Measurements from ENCODE around the gene TTLL5.

Gene TTLL5

DNA sequence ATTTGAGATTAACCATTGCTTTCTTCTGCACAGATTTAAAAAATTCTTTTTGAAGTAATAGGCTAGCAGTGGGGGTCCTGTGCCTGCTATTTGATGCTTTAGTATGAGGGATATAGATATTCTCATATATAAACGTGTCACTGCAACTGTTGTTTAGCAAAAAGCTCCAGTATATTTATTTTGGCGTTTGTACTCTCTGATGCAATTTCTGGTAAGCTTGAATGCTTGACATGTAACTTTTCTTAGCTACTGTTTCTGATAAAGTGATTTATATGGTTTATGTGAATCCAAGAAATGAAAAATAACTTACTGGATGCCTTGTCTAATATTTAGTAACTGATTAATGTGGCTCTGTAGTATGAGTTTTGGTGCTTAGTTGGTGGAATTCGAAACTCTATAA is 77.1 kb downstream of the TTLL5 start:
- Histone ChIP-seq H3K4me2 (ENCODE audit: low read depth, low read length, poor library complexity, severe bottlenecking) (no peak overlapping the region), H3K9me3 (ENCODE audit: insufficient read depth, low read length) (no peaks in the 10 kb centered on the region), H3K9me2 (replicated peaks; ENCODE audit: insufficient read depth, low read length) (no peaks in the 10 kb centered on the region), H3K4me3 (ENCODE audit: insufficient read depth, low read length, poor library complexity, severe bottlenecking) (no peak overlapping the region), H3K36me3 (ENCODE audit: low read length) (no peaks in the 10 kb centered on the region; the same call in 1 of the 2 replicates), H3K79me2 (ENCODE audit: insufficient read depth, low read length) (no peaks in the 10 kb centered on the region), H3K27me3 (ENCODE audit: low read length) (no peaks in the 10 kb centered on the region), H3K27ac (ENCODE audit: low read depth, low read length) (no peak overlapping the region), H3K9ac (ENCODE audit: low read length) (no peak overlapping the region), H2AFZ (ENCODE audit: low read depth, low read length, severe bottlenecking) (no peak overlapping the region), H3F3A (ENCODE audit: insufficient read depth) (no peaks in the 10 kb centered on the region), H4K20me1 (ENCODE audit: low read depth, low read length) (no peaks in the 10 kb centered on the region)
- TF ChIP-seq, protein P1, sequence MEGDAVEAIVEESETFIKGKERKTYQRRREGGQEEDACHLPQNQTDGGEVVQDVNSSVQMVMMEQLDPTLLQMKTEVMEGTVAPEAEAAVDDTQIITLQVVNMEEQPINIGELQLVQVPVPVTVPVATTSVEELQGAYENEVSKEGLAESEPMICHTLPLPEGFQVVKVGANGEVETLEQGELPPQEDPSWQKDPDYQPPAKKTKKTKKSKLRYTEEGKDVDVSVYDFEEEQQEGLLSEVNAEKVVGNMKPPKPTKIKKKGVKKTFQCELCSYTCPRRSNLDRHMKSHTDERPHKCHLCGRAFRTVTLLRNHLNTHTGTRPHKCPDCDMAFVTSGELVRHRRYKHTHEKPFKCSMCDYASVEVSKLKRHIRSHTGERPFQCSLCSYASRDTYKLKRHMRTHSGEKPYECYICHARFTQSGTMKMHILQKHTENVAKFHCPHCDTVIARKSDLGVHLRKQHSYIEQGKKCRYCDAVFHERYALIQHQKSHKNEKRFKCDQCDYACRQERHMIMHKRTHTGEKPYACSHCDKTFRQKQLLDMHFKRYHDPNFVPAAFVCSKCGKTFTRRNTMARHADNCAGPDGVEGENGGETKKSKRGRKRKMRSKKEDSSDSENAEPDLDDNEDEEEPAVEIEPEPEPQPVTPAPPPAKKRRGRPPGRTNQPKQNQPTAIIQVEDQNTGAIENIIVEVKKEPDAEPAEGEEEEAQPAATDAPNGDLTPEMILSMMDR (IDR thresholded peaks at IDR 0.05; ENCODE audit: insufficient read depth, low read length, poor library complexity, severe bottlenecking), result no peak
- TF ChIP-seq EZH2phosphoT487 (conservative IDR thresholded peaks at IDR 0.05; ENCODE audit: low read length), result no peak

DNA sequence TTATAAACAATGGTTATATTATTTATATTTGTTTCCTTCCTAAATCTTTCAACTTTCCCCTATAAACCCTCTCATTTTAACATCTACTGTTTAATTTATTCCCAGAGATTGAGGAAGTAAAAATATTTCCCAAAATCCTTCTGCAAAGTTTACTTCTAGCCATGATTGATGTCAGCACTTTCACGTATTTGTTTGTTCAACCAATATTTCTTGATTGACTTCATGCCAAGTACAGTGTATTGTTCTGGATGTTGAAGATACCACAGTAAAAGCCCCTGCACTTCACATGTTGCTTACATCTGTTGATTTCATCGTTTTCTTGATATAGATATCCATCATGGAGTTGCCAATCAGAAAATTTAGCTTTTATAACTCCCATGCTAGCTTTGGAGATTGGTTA is 81.8 kb downstream of the TTLL5 start:
- no peaks in the 10 kb centered on the region for H3K9me3 ChIP-seq (ENCODE audit: insufficient read depth, low read length)
- no peak for TF ChIP-seq EZH2phosphoT487 (conservative IDR thresholded peaks at IDR 0.05; ENCODE audit: low read length)
- TF ChIP-seq, protein P1 (IDR thresholded peaks at IDR 0.05; ENCODE audit: insufficient read depth, low read length, poor library complexity, severe bottlenecking), result no peak

DNA sequence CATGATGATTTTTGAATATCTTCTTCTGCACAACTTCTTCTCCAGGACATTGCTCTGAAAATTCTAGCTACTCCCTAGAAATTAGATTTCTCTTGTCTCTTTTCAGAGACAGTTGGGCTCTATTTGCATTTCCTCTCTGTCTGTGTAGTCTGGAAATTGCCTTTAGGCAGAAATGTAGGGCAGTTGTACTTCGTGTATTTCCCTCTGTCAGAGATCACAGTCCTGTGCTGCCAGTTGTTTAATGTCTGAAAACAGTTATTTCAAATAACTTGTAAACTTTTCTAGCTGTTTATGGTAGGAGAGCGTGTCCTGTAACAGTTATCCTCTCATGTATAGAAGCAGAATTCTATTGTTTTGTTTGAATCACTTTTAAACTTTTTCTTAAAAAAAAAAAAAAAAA is 86.9 kb downstream of the TTLL5 start:
- Histone ChIP-seq H3K9ac (ENCODE audit: low read length) (no peak overlapping the region), H3F3A (ENCODE audit: insufficient read depth) (no peaks in the 10 kb centered on the region), H3K79me2 (ENCODE audit: insufficient read depth, low read length) (no peaks in the 10 kb centered on the region), H3K4me2 (ENCODE audit: low read depth, low read length, poor library complexity, severe bottlenecking) (no peak overlapping the region), H3K36me3 (ENCODE audit: low read length) (peaks cover 9% of the 10 kb centered on the region; the same call in 1 of the 2 replicates), H2AFZ (ENCODE audit: low read depth, low read length, severe bottlenecking) (no peak overlapping the region), H3K9me2 (replicated peaks; ENCODE audit: insufficient read depth, low read length) (no peaks in the 10 kb centered on the region), H3K27ac (ENCODE audit: low read depth, low read length) (no peak overlapping the region), H3K4me3 (ENCODE audit: insufficient read depth, low read length, poor library complexity, severe bottlenecking) (no peak overlapping the region), H3K9me3 (ENCODE audit: insufficient read depth, low read length) (no peaks in the 10 kb centered on the region), H4K20me1 (ENCODE audit: low read depth, low read length) (no peaks in the 10 kb centered on the region), H3K27me3 (ENCODE audit: low read length) (no peaks in the 10 kb centered on the region)
- TF ChIP-seq, protein P1 (IDR thresholded peaks at IDR 0.05; ENCODE audit: insufficient read depth, low read length, poor library complexity, severe bottlenecking), result no peak
- no peak for TF ChIP-seq EZH2phosphoT487 (conservative IDR thresholded peaks at IDR 0.05; ENCODE audit: low read length)

More for the DNA sequence above, 81.8 kb downstream of the TTLL5 start:
- Histone ChIP-seq H3K4me3 (ENCODE audit: insufficient read depth, low read length, poor library complexity, severe bottlenecking) (no peak overlapping the region), H3K36me3 (ENCODE audit: low read length) (peaks cover 7% of the 10 kb centered on the region; the same call in 1 of the 2 replicates), H3F3A (ENCODE audit: insufficient read depth) (no peaks in the 10 kb centered on the region), H2AFZ (ENCODE audit: low read depth, low read length, severe bottlenecking) (no peak overlapping the region), H3K27me3 (ENCODE audit: low read length) (no peaks in the 10 kb centered on the region), H3K9ac (ENCODE audit: low read length) (no peak overlapping the region), H3K79me2 (ENCODE audit: insufficient read depth, low read length) (no peaks in the 10 kb centered on the region), H3K4me2 (ENCODE audit: low read depth, low read length, poor library complexity, severe bottlenecking) (no peak overlapping the region), H4K20me1 (ENCODE audit: low read depth, low read length) (no peaks in the 10 kb centered on the region), H3K27ac (ENCODE audit: low read depth, low read length) (no peak overlapping the region), H3K9me2 (replicated peaks; ENCODE audit: insufficient read depth, low read length) (no peaks in the 10 kb centered on the region)

Measured in SU-DHL-6 (cell line).